GM12878 (cell line): ENCODE measurements around the gene ITGA11.

Experiments
- CEBPB ChIP-seq, 2 experiments: fragments of 150-350 bp in 1 of 2; IDR thresholded peaks; 2 replicates each; pipeline ENCODE4 v1.6.1; 2012 to 2014; ENCODE audit warnings: low read depth in 2 of 2, low read length in 2 of 2, borderline replicate concordance in 1 of 2, inconsistent platforms in 1 of 2
- CHD4 ChIP-seq: fragments of 200-600 bp; sonication (generic); IDR thresholded peaks from 2 replicates; pipeline ENCODE4 v1.6.1; 2016; ENCODE audit warnings: mild to moderate bottlenecking
- CREB1 ChIP-seq: IDR thresholded peaks from 2 replicates; pipeline ENCODE4 v1.6.1; 2012; ENCODE audit warnings: low read depth, mild to moderate bottlenecking, inconsistent platforms
- EGR1 ChIP-seq, 2 experiments: IDR thresholded peaks; 1 replicate in 1 of 2; 2 replicates in 1 of 2; pipeline ENCODE4 v1.6.1; 2011 to 2012; ENCODE audit warnings: low read depth in 2 of 2, low read length in 2 of 2, borderline replicate concordance in 1 of 2, mild to moderate bottlenecking in 1 of 2, moderate library complexity in 1 of 2
- ESRRA ChIP-seq: IDR thresholded peaks from 2 replicates; pipeline ENCODE4 v1.6.1; 2012; ENCODE audit warnings: mild to moderate bottlenecking, low read length, improper control_type of control experiment
- JUND ChIP-seq: IDR thresholded peaks from 2 replicates; pipeline ENCODE4 v1.6.1; 2012; ENCODE audit warnings: low read depth, mild to moderate bottlenecking, low read length, improper control_type of control experiment, moderate library complexity
- NR2C2 ChIP-seq: IDR thresholded peaks from 2 replicates; pipeline ENCODE4 v1.6.1; 2011; ENCODE audit warnings: borderline replicate concordance, low read depth; ENCODE audit not compliant: control insufficient read depth, insufficient read length
- POLR2A ChIP-seq: IDR thresholded peaks from 2 replicates; pipeline ENCODE4 v1.6.1; 2011; ENCODE audit warnings: low read depth, mild to moderate bottlenecking, low read length
- RCOR1 ChIP-seq: conservative IDR thresholded peaks from 2 replicates; pipeline ENCODE4 v1.6.1; 2012; ENCODE audit warnings: low read depth, low read length, improper control_type of control experiment
- RFX5 ChIP-seq: IDR thresholded peaks from 2 replicates; pipeline ENCODE4 v1.6.1; 2011; ENCODE audit warnings: low read depth, low read length, improper control_type of control experiment
- SP1 ChIP-seq: IDR thresholded peaks from one replicate; pipeline ENCODE4 v1.6.1; 2011; ENCODE audit warnings: low read depth, low read length
- TF ChIP-seq, protein P1 (sequence below), 3 experiments: IDR thresholded peaks in 2 of 3; conservative IDR thresholded peaks in 1 of 3; 2 replicates each; pipeline ENCODE4 v1.5.1; 2011; ENCODE audit warnings: low read depth in 3 of 3, low read length in 3 of 3, mild to moderate bottlenecking in 3 of 3, control low read depth in 2 of 3, moderate library complexity in 2 of 3, inconsistent platforms in 1 of 3, mixed read lengths in 1 of 3; ENCODE audit not compliant: control insufficient read depth in 2 of 3, insufficient read depth in 1 of 3; ENCODE audit errors: extremely low read depth in 1 of 3
- TF ChIP-seq, protein P2 (sequence below): IDR thresholded peaks from 2 replicates; pipeline ENCODE4 v1.6.1; 2011; ENCODE audit warnings: low read depth, mild to moderate bottlenecking, low read length, moderate library complexity, borderline replicate concordance; ENCODE audit errors: extremely low read depth

DNA sequence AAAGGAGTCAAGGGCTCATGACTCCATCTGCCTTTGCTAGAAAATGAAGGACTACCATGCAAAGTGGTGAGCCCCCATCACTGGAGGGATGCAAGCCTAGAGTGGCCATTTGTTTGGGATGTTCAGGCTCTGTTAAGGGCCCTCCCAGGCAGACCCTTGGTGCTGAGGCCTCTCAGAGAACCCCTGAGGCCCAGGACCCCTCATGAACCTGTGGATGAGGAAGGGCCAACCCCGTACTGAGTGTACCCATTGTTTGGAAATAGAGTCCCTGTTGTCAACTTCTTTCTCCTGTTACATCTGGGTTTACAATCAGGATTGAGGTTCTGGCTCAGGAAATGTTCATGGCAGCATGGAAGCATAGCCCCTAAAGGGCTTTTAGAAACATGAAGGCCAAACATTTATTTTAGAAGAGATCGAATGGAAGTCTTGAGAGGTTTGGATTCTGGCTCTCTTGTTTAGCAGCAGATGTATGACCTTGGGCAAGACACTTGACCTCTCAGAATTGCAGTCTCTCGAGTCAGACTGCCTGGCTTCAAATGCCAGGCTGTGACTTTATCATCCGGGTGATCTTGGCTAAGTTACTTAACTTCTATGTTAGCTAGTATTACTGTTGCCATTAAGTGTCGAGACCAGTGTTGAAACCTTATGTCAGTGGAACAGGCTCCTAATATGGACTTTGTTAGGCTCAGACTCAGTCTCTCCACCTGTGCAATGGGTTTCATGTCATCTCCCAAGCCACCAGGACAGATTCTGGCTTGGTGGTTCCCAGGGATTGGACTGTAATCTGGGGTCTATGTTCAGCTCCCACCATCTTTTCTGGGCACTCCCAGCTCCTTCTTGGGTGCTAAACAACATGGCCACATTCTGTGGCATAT lies 12.4 kb downstream of the ITGA11 start:
- TF ChIP-seq CHD4 = no peak
- TF ChIP-seq, protein P1, sequence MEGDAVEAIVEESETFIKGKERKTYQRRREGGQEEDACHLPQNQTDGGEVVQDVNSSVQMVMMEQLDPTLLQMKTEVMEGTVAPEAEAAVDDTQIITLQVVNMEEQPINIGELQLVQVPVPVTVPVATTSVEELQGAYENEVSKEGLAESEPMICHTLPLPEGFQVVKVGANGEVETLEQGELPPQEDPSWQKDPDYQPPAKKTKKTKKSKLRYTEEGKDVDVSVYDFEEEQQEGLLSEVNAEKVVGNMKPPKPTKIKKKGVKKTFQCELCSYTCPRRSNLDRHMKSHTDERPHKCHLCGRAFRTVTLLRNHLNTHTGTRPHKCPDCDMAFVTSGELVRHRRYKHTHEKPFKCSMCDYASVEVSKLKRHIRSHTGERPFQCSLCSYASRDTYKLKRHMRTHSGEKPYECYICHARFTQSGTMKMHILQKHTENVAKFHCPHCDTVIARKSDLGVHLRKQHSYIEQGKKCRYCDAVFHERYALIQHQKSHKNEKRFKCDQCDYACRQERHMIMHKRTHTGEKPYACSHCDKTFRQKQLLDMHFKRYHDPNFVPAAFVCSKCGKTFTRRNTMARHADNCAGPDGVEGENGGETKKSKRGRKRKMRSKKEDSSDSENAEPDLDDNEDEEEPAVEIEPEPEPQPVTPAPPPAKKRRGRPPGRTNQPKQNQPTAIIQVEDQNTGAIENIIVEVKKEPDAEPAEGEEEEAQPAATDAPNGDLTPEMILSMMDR (IDR thresholded peaks at IDR 0.05 in 2 of 3, conservative IDR thresholded peaks at IDR 0.05 in 1 of 3; ENCODE audit: control insufficient read depth in 2 of 3, extremely low read depth in 1 of 3, insufficient read depth in 1 of 3, low read depth in 3 of 3, low read length in 3 of 3) = no peak
- no peak for TF ChIP-seq POLR2A
- no peak for TF ChIP-seq NR2C2
- TF ChIP-seq, protein P2, sequence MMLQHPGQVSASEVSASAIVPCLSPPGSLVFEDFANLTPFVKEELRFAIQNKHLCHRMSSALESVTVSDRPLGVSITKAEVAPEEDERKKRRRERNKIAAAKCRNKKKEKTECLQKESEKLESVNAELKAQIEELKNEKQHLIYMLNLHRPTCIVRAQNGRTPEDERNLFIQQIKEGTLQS = no peak
- no peak for TF ChIP-seq RFX5
- TF ChIP-seq JUND = no peak
- no peak for TF ChIP-seq SP1
- no peak for TF ChIP-seq CREB1
- TF ChIP-seq CEBPB (IDR thresholded peaks at IDR 0.05; ENCODE audit: borderline replicate concordance in 1 of 2, low read depth in 2 of 2, low read length in 2 of 2) = no peak
- no peak for TF ChIP-seq EGR1 (IDR thresholded peaks at IDR 0.05; ENCODE audit: borderline replicate concordance in 1 of 2, low read depth in 2 of 2, low read length in 2 of 2)
- TF ChIP-seq ESRRA = no peak
- no peak for TF ChIP-seq RCOR1
